Measurements from ENCODE around the gene SEC14L5. TPM values are rescaled to one million over a fixed set of nuclear protein-coding genes. Genes with fewer than 3 reads are reported as not detected.

Gene SEC14L5
- total and polyA plus RNA-seq, 2 donors (not counting 3 experiments of a cell fraction or from before 2014, with no cell fraction given) = not detected

GRCh38 chr16:4931381-4931780 lies 26.7 kb upstream of the SEC14L5 start:
- Histone ChIP-seq H3K9me1 (replicated peaks; ENCODE audit: control insufficient read depth, extremely low read depth, insufficient read depth, low read length) (no peaks in the 10 kb centered on the region), H3K27me3 (ENCODE audit: control insufficient read depth in 2 of 2, insufficient read depth in 2 of 2, low read length in 2 of 2) (peaks cover 6 to 8% of the 10 kb centered on the region in 2 experiments), H4K20me1 (replicated peaks; ENCODE audit: control insufficient read depth, extremely low read depth, insufficient read depth, low read length) (no peaks in the 10 kb centered on the region), H3K4me2 (ENCODE audit: insufficient read depth, low read length) (no peak overlapping the region), H3K27ac (ENCODE audit: insufficient read depth, low read depth, low read length) (no peak overlapping the region), H3K9me3 (replicated peaks; ENCODE audit: control insufficient read depth, insufficient read depth, low read length) (peaks cover 2% of the 10 kb centered on the region), H3K9ac (replicated peaks; ENCODE audit: extremely low read depth, insufficient read depth, low read length) (no peak overlapping the region), H3K36me3 (ENCODE audit: control insufficient read depth in 2 of 2, extremely low read depth in 1 of 2, insufficient read depth in 2 of 2, low read length in 2 of 2) (no peaks in the 10 kb centered on the region), H3K4me1 (ENCODE audit: control insufficient read depth, extremely low read depth, insufficient read depth, low read length) (peaks cover under 1% of the 10 kb centered on the region), H3K4me3 (replicated peaks in 1 of 3; ENCODE audit: insufficient read depth in 1 of 3, low read depth in 1 of 3, low read length in 3 of 3) (no peak overlapping the region), H3K79me2 (ENCODE audit: control insufficient read depth, insufficient read depth, low read length) (no peaks in the 10 kb centered on the region), H2AFZ (ENCODE audit: low read depth, low read length) (no peak overlapping the region)
- ChIA-PET POLR2A (no interaction called here), CTCF (interaction anchor here (0.9 to 3.0 kb wide), 2 partner anchors 12 to 25 kb away, joined by 4 to 10 read pairs; no protein-coding TSS in a partner anchor)
- no TSS peak for BruUV-seq (replicated peaks)
- FAIRE-seq = no peak
- dilution Hi-C loops (cut with MboI; ENCODE audit: extremely low pct_ligation_motif_present, low sequenced_read_pairs) = no loop called here
- TF ChIP-seq POLR2A (IDR thresholded peaks at IDR 0.05; ENCODE audit: low read depth, low read length) = no peak
- no peak for TF ChIP-seq CTCF (IDR thresholded peaks at IDR 0.05; ENCODE audit: extremely low read depth in 1 of 2, insufficient read depth in 1 of 2, low read depth in 1 of 2, low read length in 2 of 2)
- no peak for TF ChIP-seq MAX (IDR thresholded peaks at IDR 0.05; ENCODE audit: insufficient read depth, insufficient read length)
- TF ChIP-seq POLR2AphosphoS5 (IDR thresholded peaks at IDR 0.05; ENCODE audit: insufficient read depth, low read depth, low read length) = no peak
- TF ChIP-seq JUN (IDR thresholded peaks at IDR 0.05; ENCODE audit: borderline replicate concordance, insufficient read depth, insufficient read length, low read depth) = no peak
- TF ChIP-seq FOS (IDR thresholded peaks at IDR 0.05; ENCODE audit: borderline replicate concordance, insufficient read depth, low read length) = no peak
- TF ChIP-seq EZH2 (IDR thresholded peaks at IDR 0.05; ENCODE audit: borderline replicate concordance, low read depth, low read length, severe bottlenecking) = no peak
- no peak for TF ChIP-seq MYC (IDR thresholded peaks at IDR 0.05; ENCODE audit: low read depth, low read length)
- no peak for TF ChIP-seq GATA2 (IDR thresholded peaks at IDR 0.05; ENCODE audit: insufficient read depth, insufficient read length, low read depth, low read length)
- no peak for DNase-seq (ENCODE audit: low read depth, low spot score)
- intact Hi-C loops (cut with micrococcal nuclease) = no loop called here

All from endothelial cell of umbilical vein (primary cell).